ENCODE results near the gene SAFB.

Gene SAFB

DNA sequence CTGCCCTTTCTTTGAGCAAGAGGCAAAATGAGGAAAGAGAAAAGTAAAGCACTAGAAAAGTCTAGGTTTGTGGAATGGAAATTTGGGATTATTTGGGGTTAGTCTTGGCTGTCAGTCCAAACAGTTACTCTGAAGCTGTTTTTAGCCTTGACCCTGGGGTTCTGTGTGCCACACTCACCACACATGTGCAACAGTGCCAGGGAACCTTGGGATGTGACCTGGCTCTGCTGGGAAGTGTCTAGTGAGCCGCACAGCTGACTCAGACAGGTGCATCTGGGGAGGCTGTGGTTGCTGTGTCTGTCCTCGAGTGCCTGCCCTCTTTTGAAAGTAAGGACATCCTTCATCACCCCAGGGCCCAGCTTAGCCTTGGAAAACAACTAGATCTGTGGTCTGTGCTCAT is 41.6 kb downstream of the SAFB start:
- no peak overlapping the region for H3K4me3 ChIP-seq (ENCODE audit: low read depth, low read length)
- TF ChIP-seq, protein P1, sequence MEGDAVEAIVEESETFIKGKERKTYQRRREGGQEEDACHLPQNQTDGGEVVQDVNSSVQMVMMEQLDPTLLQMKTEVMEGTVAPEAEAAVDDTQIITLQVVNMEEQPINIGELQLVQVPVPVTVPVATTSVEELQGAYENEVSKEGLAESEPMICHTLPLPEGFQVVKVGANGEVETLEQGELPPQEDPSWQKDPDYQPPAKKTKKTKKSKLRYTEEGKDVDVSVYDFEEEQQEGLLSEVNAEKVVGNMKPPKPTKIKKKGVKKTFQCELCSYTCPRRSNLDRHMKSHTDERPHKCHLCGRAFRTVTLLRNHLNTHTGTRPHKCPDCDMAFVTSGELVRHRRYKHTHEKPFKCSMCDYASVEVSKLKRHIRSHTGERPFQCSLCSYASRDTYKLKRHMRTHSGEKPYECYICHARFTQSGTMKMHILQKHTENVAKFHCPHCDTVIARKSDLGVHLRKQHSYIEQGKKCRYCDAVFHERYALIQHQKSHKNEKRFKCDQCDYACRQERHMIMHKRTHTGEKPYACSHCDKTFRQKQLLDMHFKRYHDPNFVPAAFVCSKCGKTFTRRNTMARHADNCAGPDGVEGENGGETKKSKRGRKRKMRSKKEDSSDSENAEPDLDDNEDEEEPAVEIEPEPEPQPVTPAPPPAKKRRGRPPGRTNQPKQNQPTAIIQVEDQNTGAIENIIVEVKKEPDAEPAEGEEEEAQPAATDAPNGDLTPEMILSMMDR (IDR thresholded peaks at IDR 0.05; ENCODE audit: low read depth, low read length): no peak

DNA sequence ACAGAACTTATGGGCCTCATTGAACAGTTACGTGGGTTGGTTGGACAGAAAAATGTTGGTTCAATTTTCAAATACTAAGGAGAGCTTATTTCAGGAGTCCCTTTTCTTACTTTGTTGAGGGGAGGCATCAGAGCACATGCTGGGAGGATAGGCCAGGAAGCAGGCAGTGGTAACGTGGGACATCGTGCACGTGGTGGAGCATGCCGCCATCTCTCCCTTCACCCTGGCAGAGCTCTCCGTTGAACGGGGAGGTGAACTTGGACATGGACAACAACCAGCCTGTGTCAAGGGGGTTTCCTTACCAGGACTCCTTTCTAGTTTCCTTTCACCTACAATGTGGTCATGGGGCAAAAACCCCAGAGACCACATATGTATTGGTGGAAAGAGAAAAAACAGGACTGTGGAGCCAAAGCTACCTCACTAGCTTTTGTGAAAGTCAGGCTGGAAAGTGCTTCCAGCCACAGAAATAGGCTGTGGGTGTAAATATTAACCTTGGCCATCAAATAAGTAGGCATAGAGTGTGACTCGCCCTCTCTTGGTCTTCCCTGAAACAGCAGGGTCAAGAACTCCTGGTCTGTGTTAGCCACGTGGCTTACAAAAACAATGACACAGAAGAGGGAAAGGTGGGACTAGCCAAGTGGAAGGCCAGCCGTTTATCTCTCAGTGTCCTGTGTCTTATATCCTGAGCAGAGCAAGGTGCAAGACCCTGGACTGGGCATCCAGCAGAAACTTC is 43.1 kb downstream of the SAFB start:
- TF ChIP-seq, protein P1 (IDR thresholded peaks at IDR 0.05; ENCODE audit: low read depth, low read length): no peak
- no peak overlapping the region for H3K4me3 ChIP-seq (ENCODE audit: low read depth, low read length)

DNA sequence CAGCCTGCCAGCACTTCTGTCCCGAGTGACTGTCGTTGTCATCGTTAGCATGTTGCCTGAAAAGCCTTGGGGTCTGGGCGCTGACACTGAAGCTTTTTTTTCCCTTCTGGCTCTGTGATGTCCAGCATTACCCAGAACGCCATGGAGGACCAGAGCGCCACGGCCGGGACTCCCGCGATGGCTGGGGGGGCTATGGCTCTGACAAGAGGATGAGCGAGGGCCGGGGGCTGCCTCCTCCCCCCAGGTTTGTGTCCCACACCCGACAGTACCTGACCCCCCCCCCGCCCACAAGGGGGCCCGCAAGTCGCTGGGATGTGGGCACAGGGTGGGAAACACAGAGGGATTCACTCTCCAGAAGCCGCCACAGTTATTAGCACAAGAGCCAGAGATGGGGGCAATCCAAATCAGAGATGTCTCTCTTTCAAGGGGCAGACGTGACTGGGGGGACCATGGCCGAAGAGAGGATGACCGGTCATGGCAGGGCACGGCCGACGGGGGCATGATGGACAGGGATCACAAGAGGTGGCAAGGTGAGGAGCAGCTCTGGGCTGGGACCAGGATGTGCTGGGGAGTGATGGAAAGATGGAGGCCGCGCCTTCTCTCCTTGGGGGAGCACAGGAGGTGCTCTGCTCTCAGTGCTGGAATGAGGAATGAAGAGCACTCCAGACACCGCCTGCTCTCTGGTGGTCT is 44.2 kb downstream of the SAFB start:
- TF ChIP-seq, protein P1 (IDR thresholded peaks at IDR 0.05; ENCODE audit: low read depth, low read length): no peak
- H3K4me3 ChIP-seq (ENCODE audit: low read depth, low read length): no peak overlapping the region

DNA sequence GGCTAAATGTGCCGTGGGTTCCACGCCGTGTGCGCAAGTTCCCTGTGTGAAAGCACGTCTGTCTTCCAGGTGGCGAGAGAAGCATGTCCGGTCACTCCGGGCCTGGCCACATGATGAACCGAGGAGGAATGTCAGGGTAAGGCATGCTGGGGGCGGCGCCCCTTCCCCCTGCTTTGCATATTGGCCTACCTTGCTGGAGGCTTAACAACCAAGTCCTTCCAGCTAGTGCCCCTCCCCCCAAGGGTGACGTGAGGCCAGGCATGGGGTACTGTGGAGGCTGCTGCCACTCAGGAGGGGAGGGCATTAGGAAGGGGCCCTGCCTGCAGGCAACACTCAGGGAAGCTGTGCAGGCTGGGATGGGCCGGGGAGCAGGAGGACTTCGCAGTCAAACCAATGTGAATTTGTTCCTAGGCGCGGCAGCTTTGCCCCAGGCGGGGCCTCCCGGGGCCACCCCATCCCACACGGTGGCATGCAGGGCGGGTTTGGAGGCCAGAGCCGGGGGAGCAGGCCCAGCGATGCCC is 44.9 kb downstream of the SAFB start:
- TF ChIP-seq, protein P1 (IDR thresholded peaks at IDR 0.05; ENCODE audit: low read depth, low read length): no peak
- no peak overlapping the region for H3K4me3 ChIP-seq (ENCODE audit: low read depth, low read length)

DNA sequence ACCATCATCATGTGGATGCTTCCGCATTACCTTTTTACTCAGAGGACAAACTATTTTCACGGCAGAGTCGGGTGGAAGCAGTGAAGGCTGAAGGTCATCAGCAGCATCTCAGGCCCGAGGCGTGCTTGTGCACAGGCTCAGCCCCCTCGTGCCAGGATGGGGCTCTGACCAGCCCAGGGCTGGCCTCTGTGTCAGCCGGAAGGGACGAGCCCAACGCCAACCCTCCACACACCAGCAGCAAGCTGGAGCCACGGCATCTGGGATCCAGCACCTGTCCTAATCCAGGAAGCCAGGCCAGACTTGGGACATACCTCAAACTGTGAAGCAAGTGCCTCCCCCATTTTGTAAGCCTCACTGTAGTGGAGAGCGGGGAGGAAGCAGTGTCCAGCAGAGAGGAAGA is 46.3 kb downstream of the SAFB start:
- H3K4me3 ChIP-seq (ENCODE audit: low read depth, low read length): no peak overlapping the region
- TF ChIP-seq, protein P1 (IDR thresholded peaks at IDR 0.05; ENCODE audit: low read depth, low read length): no peak

DNA sequence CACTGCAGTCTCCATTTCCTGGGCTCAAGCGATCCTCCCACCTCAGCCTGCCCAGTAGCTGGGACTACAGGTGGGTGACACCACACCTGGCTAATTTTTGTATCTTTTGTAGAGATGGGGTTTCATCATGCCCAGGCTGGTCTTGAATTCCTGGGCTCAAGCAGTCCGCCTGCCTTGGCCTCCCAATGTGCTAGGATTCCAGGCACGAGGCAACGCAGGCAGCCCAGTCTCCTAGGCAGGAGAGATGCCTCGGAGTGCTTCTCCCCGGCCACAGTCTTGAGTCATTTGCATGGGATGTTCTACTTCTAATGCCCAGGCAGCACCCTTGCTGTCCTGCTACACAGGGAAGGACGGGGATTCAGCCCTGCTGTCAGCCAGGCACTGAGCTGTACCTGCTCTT is 48.7 kb downstream of the SAFB start:
- no peak overlapping the region for H3K4me3 ChIP-seq (ENCODE audit: low read depth, low read length)
- TF ChIP-seq, protein P1 (IDR thresholded peaks at IDR 0.05; ENCODE audit: low read depth, low read length): no peak

Data from WI38 (cell line).